ENCODE measurements around the gene DPP6. TPM values are rescaled to one million over a fixed set of nuclear protein-coding genes. Genes with fewer than 3 reads are reported as not detected.
"Not testable (repeated sequence)": the region's sequence is repeated elsewhere in the genome, so short reads cannot be mapped to it uniquely, and the experiment has no call there.

The DPP6 gene
- total RNA-seq, 1 donor from 2014 or later = not detected

- not testable (repeated sequence) for DNase-seq (ENCODE audit: low spot score)
Observed at GRCh38 chr7:154148791-154149516, 96.8 kb downstream of the DPP6 start.

- DNase-seq (ENCODE audit: low spot score) = not testable (repeated sequence)
Observed at GRCh38 chr7:154150656-154151055, 98.5 kb downstream of the DPP6 start.

GRCh38 chr7:154151306-154151705 lies 99.1 kb downstream of the DPP6 start:
- not testable (repeated sequence) for DNase-seq (ENCODE audit: low spot score)

- DNase-seq (ENCODE audit: low spot score) = not testable (repeated sequence)
Observed at GRCh38 chr7:154155928-154156327, 103.7 kb downstream of the DPP6 start.

- not testable (repeated sequence) for DNase-seq (ENCODE audit: low spot score)
Observed at GRCh38 chr7:154162921-154163320, 110.7 kb downstream of the DPP6 start.

- DNase-seq (ENCODE audit: low spot score) = not testable (repeated sequence)
Observed at GRCh38 chr7:154163642-154164041, 111.4 kb downstream of the DPP6 start.

- DNase-seq (ENCODE audit: low spot score) = no peak
Observed at GRCh38 chr7:154167051-154167450, 114.9 kb downstream of the DPP6 start.

- no peak for DNase-seq (ENCODE audit: low spot score)
Observed at GRCh38 chr7:154167807-154168206, 115.6 kb downstream of the DPP6 start.

- no peak for DNase-seq (ENCODE audit: low spot score)
Observed at GRCh38 chr7:154171422-154171821, 119.2 kb downstream of the DPP6 start.

- no peak for DNase-seq (ENCODE audit: low spot score)
Observed at GRCh38 chr7:154172236-154172635, 120.0 kb downstream of the DPP6 start.

- DNase-seq (ENCODE audit: low spot score) = no peak
Observed at GRCh38 chr7:154177584-154177983, 125.4 kb downstream of the DPP6 start.

GRCh38 chr7:154178895-154179294 lies 126.7 kb downstream of the DPP6 start:
- no peak for DNase-seq (ENCODE audit: low spot score)

- DNase-seq (ENCODE audit: low spot score) = no peak
Observed at GRCh38 chr7:154183482-154183881, 131.3 kb downstream of the DPP6 start.

GRCh38 chr7:154183946-154184345 lies 131.7 kb downstream of the DPP6 start:
- DNase-seq (ENCODE audit: low spot score) = no peak

- no peak for DNase-seq (ENCODE audit: low spot score)
Observed at GRCh38 chr7:154186811-154187210, 134.6 kb downstream of the DPP6 start.

- no peak for DNase-seq (ENCODE audit: low spot score)
Observed at GRCh38 chr7:154188330-154188729, 136.1 kb downstream of the DPP6 start.

- no peak for DNase-seq (ENCODE audit: low spot score)
Observed at GRCh38 chr7:154195266-154195665, 143.1 kb downstream of the DPP6 start.

- DNase-seq (ENCODE audit: low spot score) = no peak
Observed at GRCh38 chr7:154198481-154198880, 146.3 kb downstream of the DPP6 start.

GRCh38 chr7:154200241-154200640 lies 148.0 kb downstream of the DPP6 start:
- DNase-seq (ENCODE audit: low spot score) = no peak

GRCh38 chr7:154202002-154202401 lies 149.8 kb downstream of the DPP6 start:
- no peak for DNase-seq (ENCODE audit: low spot score)

- DNase-seq (ENCODE audit: low spot score) = no peak
Observed at GRCh38 chr7:154204046-154204445, 151.8 kb downstream of the DPP6 start.

- DNase-seq (ENCODE audit: low spot score) = no peak
Observed at GRCh38 chr7:154212861-154213260, 160.7 kb downstream of the DPP6 start.

- DNase-seq (ENCODE audit: low spot score) = no peak
Observed at GRCh38 chr7:154217688-154218340, 165.6 kb downstream of the DPP6 start.

All from ureter (tissue), 1 donor.